ENCODE data around the gene TMEM132E. TPM values are rescaled to one million over a fixed set of nuclear protein-coding genes. Genes with fewer than 3 reads are reported as not detected.

TMEM132E gene
- total RNA-seq: under 1 TPM; 0.31 to 0.56 (median 0.43) TPM
- long read RNA-seq: 0 reads

GRCh38 chr17:34579017-34579946 is at the start of gene TMEM132E:
TSS of gene TMEM132E (plus strand) at chr17:34579582. CDS start at chr17:34581077, 1,495 bp downstream.
- intact Hi-C loops (cut with DNase I): no loop called here
- Histone ChIP-seq H3K4me3 (peak within 1 kb of the TSS; percentile 30 to 43 (median 38)), H3K4me1 (peaks cover 0 to 21% (median 4%) of the 10 kb centered on the region in 4 donors), H3K9me3 (no peaks in the 10 kb centered on the region), H3K36me3 (no peaks in the 10 kb centered on the region), H3K27ac (no peak within 1 kb of the TSS), H3K27me3 (peaks cover 6 to 16% of the 10 kb centered on the region in 2 donors)
- DNase-seq (peak in 2 of 3 donors; percentile 45 to 58), ATAC-seq (peak; percentile 37 to 63 (median 51))
- TF ChIP-seq CTCF (IDR thresholded peaks at IDR 0.05) (no peak), POLR2A (IDR thresholded peaks at IDR 0.05) (no peak)
- 0% methylated on average over 34 of the region's 101 CpGs for WGBS (ENCODE audit: insufficient coverage, low coverage, low lambda C conversion rate, missing lambda C conversion rate)

GRCh38 chr17:34530918-34531317 is 48.5 kb upstream of the TMEM132E start:
- H3K4me3 ChIP-seq: no peak overlapping the region
- H3K27ac ChIP-seq: no peak overlapping the region
- H3K36me3 ChIP-seq: no peaks in the 10 kb centered on the region
- H3K9me3 ChIP-seq: no peaks in the 10 kb centered on the region
- DNase-seq: no peak
- H3K4me1 ChIP-seq: no peaks in the 10 kb centered on the region
- 6% methylated on average over 3 of the region's 3 CpGs for WGBS (ENCODE audit: insufficient coverage, low coverage, low lambda C conversion rate, missing lambda C conversion rate)
- no peaks in the 10 kb centered on the region for H3K27me3 ChIP-seq
- intact Hi-C loops (cut with DNase I): loop anchor here in 1 of 2 donors (10.0 kb wide), 1 partner anchor 104 kb away; no protein-coding TSS in a partner anchor
- ATAC-seq: peak in 1 of 4 donors; percentile 24
- no peak for TF ChIP-seq CTCF (IDR thresholded peaks at IDR 0.05)
- TF ChIP-seq POLR2A (IDR thresholded peaks at IDR 0.05): no peak

GRCh38 chr17:34532281-34533065 is 46.9 kb upstream of the TMEM132E start:
- DNase-seq (no peak), ATAC-seq (no peak)
- no peaks in the 10 kb centered on the region for H3K9me3 ChIP-seq
- H3K36me3 ChIP-seq: no peaks in the 10 kb centered on the region
- no peaks in the 10 kb centered on the region for H3K27me3 ChIP-seq
- H3K4me1 ChIP-seq: no peaks in the 10 kb centered on the region
- no peak overlapping the region for H3K4me3 ChIP-seq
- H3K27ac ChIP-seq: no peak overlapping the region
- 35% methylated on average over 6 of the region's 6 CpGs for WGBS (ENCODE audit: insufficient coverage, low coverage, low lambda C conversion rate, missing lambda C conversion rate)
- TF ChIP-seq CTCF (IDR thresholded peaks at IDR 0.05) (no peak), POLR2A (IDR thresholded peaks at IDR 0.05) (no peak)
- intact Hi-C loops (cut with DNase I): loop anchor here in 1 of 2 donors (10.0 kb wide), 1 partner anchor 102 kb away; no protein-coding TSS in a partner anchor

- H3K36me3 ChIP-seq: no peaks in the 10 kb centered on the region
- H3K4me3 ChIP-seq: no peak overlapping the region
- no peak for DNase-seq
- no peak overlapping the region for H3K27ac ChIP-seq
- H3K4me1 ChIP-seq: no peaks in the 10 kb centered on the region
- no peaks in the 10 kb centered on the region for H3K27me3 ChIP-seq
- TF ChIP-seq POLR2A (IDR thresholded peaks at IDR 0.05) (no peak), CTCF (IDR thresholded peaks at IDR 0.05) (no peak)
- no peak for ATAC-seq
- WGBS (ENCODE audit: insufficient coverage, low coverage, low lambda C conversion rate, missing lambda C conversion rate): 74% methylated on average over 5 of the region's 6 CpGs
- H3K9me3 ChIP-seq: no peaks in the 10 kb centered on the region
- intact Hi-C loops (cut with DNase I): loop anchor here in 1 of 2 donors (10.0 kb wide), 1 partner anchor 101 kb away; no protein-coding TSS in a partner anchor
Measured at GRCh38 chr17:34533806-34534527, 45.4 kb upstream of the TMEM132E start.

Measured in right lobe of liver (tissue), 6 donors.